GM21825 (cell line): ENCODE data around the gene ITPR2.
A peak's percentile ranks its signal among the peaks of the same experiment; 100 is the strongest.
"Not testable (repeated sequence)": the region's sequence is repeated elsewhere in the genome, so short reads cannot be mapped to it uniquely, and the experiment has no call there.

ENCODE experiments used
- ATAC-seq: cut with Tn5 transposase; IDR thresholded peaks from one replicate; pipeline ENCODE4 v1.9.1; 2021; ENCODE audit warnings: mild to moderate bottlenecking, moderate library complexity; ENCODE audit not compliant: unreplicated experiment

The ITPR2 gene

GRCh38 chr12:26735249-26735639 is 97.8 kb downstream of the ITPR2 start:
- ATAC-seq = no peak

GRCh38 chr12:26734510-26735248 is 98.3 kb downstream of the ITPR2 start:
- ATAC-seq = no peak

GRCh38 chr12:26732005-26732908 is 100.7 kb downstream of the ITPR2 start:
- ATAC-seq = peak; percentile 58

- ATAC-seq = no peak
Measured at GRCh38 chr12:26730481-26731350, 102.3 kb downstream of the ITPR2 start.

GRCh38 chr12:26729137-26729671 is 103.8 kb downstream of the ITPR2 start:
- not testable (repeated sequence) for ATAC-seq

- peak; percentile 41 for ATAC-seq
Measured at GRCh38 chr12:26728205-26729050, 104.6 kb downstream of the ITPR2 start.

GRCh38 chr12:26727482-26728204 is 105.4 kb downstream of the ITPR2 start:
- no peak for ATAC-seq

- ATAC-seq = no peak
Measured at GRCh38 chr12:26726956-26727355, 106.0 kb downstream of the ITPR2 start.

- ATAC-seq = no peak
Measured at GRCh38 chr12:26725276-26725916, 107.6 kb downstream of the ITPR2 start.

- ATAC-seq = no peak
Measured at GRCh38 chr12:26724309-26724702, 108.7 kb downstream of the ITPR2 start.

- ATAC-seq = no peak
Measured at GRCh38 chr12:26723379-26724308, 109.3 kb downstream of the ITPR2 start.

- no peak for ATAC-seq
Measured at GRCh38 chr12:26721800-26722199, 111.2 kb downstream of the ITPR2 start.

GRCh38 chr12:26719852-26720251 is 113.1 kb downstream of the ITPR2 start:
- ATAC-seq = no peak

- no peak for ATAC-seq
Measured at GRCh38 chr12:26717757-26718156, 115.2 kb downstream of the ITPR2 start.

GRCh38 chr12:26715232-26715631 is 117.8 kb downstream of the ITPR2 start:
- ATAC-seq = no peak

GRCh38 chr12:26713885-26714383 is 119.1 kb downstream of the ITPR2 start:
- ATAC-seq = peak; percentile 67

GRCh38 chr12:26712892-26713291 is 120.1 kb downstream of the ITPR2 start:
- no peak for ATAC-seq
